Right atrium auricular region (tissue), 2 donors: Measurements from ENCODE around the gene DDN. TPM values are rescaled to one million over a fixed set of nuclear protein-coding genes. Genes with fewer than 3 reads are reported as not detected.

ENCODE experiments used
- DNase-seq: peaks from one replicate; pipeline ENCODE4 v3.0.0-alpha.2; 2019; ENCODE audit warnings: low spot score
- H3K27ac ChIP-seq, 2 donors: fragments of 200-600 bp; sonication (generic); 1 replicate in 1 of 2; 2 replicates in 1 of 2; pipeline ENCODE4 v1.5.1; 2016 to 2019
- H3K27me3 ChIP-seq, 2 donors: fragments of 200-600 bp; sonication (generic); one replicate each; pipeline versions ENCODE4 v1.5.1 to v1.6.0; 2017 to 2019
- H3K36me3 ChIP-seq: fragments of 200-600 bp; sonication (generic); one replicate; pipeline ENCODE4 v1.5.1; 2016
- H3K4me1 ChIP-seq, 2 donors: fragments of 200-600 bp; sonication (generic); one replicate each; pipeline versions ENCODE4 v1.5.1 to v1.6.0; 2017 to 2019
- H3K4me3 ChIP-seq, 2 donors: fragments of 200-600 bp; sonication (generic); 1 replicate in 1 of 2; 2 replicates in 1 of 2; pipeline ENCODE4 v1.5.1; 2017 to 2019; ENCODE audit warnings: mild to moderate bottlenecking in 1 of 2, moderate library complexity in 1 of 2
- H3K9me3 ChIP-seq, 2 donors: fragments of 200-600 bp; sonication (generic); one replicate each; pipeline ENCODE4 v1.5.1; 2019
- total RNA-seq, 2 donors: library from RNA; depleted of rRNA; stranded (reverse); fragments of >200 nt; gene quantifications; one replicate each; pipeline ENCODE4 v1.1.0, GENCODE V29; 2016
- TF ChIP-seq, protein P1 (sequence below), 2 donors: fragments of 200-600 bp; sonication (generic); IDR thresholded peaks; one replicate each; pipeline ENCODE4 v1.5.1; 2019; ENCODE audit warnings: antibody characterized with exemption in 2 of 2

Gene DDN
- total RNA-seq, 2 donors from 2014 or later: 0.44 to 0.67 TPM

DNA sequence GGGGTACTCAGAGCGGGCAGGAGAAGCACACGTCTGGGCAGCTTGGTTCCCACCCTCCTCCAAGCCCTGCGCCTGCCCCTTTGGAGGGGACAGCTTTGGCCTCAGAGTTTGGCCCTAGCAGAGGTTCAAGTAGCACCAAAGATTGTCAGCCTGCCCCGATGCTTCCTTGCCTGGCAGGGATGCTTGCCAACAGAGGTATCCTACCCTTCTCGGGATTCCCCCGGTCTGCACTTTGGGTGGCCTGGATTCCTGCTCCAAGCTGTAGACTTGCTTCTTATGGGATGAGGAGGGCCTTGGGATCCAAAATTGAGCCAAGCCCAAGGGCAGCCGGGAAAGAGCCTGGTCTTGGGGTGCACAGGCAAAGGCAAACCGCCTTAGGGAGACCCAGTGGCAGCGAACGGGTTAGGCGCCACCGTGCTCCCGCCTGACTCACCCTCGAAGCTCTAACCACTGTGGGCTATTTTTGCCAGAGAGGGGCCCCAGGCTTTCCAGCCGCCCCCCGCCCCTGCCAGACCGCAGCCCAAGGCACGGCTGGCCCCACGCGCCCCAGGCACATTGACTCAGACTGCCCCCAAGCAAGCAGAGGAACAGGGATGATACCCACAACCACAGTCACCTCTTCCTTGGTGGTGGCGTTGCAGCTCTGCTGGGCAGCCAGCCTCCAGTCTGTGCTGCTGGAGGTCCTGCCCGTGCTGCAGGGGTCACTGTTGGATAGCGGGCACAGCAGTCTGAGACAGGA lies 26.8 kb downstream of the DDN start:
- H3K4me1 ChIP-seq: peaks cover 0 to 39% of the 10 kb centered on the region in 2 donors
- peaks cover 3 to 12% of the 10 kb centered on the region in 2 donors for H3K27me3 ChIP-seq
- no peak for DNase-seq
- no peak overlapping the region for H3K27ac ChIP-seq
- no peak overlapping the region for H3K4me3 ChIP-seq
- no peaks in the 10 kb centered on the region for H3K36me3 ChIP-seq
- TF ChIP-seq, protein P1, sequence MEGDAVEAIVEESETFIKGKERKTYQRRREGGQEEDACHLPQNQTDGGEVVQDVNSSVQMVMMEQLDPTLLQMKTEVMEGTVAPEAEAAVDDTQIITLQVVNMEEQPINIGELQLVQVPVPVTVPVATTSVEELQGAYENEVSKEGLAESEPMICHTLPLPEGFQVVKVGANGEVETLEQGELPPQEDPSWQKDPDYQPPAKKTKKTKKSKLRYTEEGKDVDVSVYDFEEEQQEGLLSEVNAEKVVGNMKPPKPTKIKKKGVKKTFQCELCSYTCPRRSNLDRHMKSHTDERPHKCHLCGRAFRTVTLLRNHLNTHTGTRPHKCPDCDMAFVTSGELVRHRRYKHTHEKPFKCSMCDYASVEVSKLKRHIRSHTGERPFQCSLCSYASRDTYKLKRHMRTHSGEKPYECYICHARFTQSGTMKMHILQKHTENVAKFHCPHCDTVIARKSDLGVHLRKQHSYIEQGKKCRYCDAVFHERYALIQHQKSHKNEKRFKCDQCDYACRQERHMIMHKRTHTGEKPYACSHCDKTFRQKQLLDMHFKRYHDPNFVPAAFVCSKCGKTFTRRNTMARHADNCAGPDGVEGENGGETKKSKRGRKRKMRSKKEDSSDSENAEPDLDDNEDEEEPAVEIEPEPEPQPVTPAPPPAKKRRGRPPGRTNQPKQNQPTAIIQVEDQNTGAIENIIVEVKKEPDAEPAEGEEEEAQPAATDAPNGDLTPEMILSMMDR (IDR thresholded peaks at IDR 0.05): no peak
- no peaks in the 10 kb centered on the region for H3K9me3 ChIP-seq

DNA sequence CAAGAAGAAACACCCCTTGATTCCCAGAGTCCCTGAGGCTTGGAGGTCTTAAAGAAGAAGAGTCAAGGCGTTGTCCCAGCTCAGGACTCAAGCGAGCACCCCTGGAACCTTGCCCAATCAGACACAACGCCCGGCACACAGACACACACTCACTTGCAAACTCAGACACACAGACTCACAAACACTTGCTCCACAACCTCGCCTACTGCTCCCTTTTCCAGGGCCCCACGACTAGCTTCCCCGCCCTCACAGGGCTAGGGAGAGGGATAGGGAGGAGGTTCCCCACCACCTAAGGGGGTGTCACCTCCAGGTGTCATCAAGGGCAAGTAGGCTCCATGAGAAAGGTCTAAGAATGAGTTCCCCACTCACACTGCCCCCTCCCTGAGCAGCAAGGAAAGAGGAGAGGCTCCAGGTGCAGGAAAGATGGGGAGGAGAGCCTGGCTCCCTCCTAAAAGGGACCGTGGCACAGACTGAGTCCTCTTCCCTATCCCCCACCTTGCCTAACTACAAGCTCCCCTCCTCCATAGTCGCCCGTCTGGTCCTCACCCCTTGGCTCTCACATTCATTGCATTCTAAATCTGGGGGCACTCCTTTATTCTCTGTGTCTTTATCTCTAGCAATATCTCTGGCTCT lies 28.4 kb downstream of the DDN start:
- Histone ChIP-seq H3K9me3 (no peaks in the 10 kb centered on the region), H3K36me3 (no peaks in the 10 kb centered on the region), H3K4me1 (peaks cover 0 to 39% of the 10 kb centered on the region in 2 donors), H3K27me3 (peaks cover 3 to 12% of the 10 kb centered on the region in 2 donors), H3K27ac (no peak overlapping the region), H3K4me3 (peak overlapping the region in 1 of 2 donors; percentile 41)
- TF ChIP-seq, protein P1 (IDR thresholded peaks at IDR 0.05): no peak
- DNase-seq: no peak

DNA sequence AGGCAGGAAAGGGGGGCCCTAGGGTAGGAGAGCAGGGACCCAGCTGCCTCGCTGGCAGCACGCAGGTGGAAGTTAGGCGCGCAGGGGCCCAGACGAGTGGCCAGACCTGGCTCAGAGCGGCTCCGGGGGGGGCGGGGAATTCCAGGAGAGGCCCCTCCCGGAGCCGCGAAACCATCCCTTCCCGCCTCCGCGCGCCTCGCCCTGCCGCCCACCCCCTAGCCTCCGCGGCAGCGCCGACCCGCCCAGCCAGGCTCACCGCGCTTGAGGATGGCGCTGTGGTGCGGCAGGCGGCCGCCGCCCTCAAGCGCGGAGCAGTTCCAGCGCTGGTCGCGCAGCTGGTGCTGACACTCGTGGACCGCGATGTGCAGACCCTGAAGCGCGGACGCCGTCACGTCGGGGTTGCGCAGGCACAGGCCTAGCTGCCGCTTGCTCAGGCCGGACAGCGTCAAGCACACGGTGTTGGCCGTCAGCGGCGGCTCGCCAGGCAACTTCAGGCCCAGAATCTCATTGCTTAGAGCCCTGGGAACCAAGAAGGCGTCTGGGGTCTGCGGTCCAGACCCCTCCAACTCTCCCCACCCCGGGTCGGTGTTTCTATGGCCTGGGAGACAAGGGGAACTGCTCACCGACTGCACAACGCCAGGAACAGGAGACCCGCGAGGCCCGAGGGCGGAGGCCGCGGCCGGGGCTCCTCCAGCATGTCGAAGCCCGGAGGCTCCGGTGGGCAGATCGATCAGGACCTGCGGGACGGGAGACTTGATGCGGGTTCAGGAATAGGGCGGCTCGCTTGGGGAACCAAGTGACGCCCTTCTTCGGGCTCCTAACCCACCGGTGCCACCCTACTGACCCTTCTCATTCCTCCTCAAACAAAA lies 29.1 kb downstream of the DDN start:
- Histone ChIP-seq H3K9me3 (no peaks in the 10 kb centered on the region), H3K4me1 (peaks cover 0 to 39% of the 10 kb centered on the region in 2 donors), H3K36me3 (no peaks in the 10 kb centered on the region), H3K27ac (no peak overlapping the region), H3K27me3 (peaks cover 3 to 12% of the 10 kb centered on the region in 2 donors), H3K4me3 (peak overlapping the region in 1 of 2 donors; percentile 22)
- no peak for DNase-seq
- TF ChIP-seq, protein P1 (IDR thresholded peaks at IDR 0.05): peak in 1 of 2 donors; percentile 27

DNA sequence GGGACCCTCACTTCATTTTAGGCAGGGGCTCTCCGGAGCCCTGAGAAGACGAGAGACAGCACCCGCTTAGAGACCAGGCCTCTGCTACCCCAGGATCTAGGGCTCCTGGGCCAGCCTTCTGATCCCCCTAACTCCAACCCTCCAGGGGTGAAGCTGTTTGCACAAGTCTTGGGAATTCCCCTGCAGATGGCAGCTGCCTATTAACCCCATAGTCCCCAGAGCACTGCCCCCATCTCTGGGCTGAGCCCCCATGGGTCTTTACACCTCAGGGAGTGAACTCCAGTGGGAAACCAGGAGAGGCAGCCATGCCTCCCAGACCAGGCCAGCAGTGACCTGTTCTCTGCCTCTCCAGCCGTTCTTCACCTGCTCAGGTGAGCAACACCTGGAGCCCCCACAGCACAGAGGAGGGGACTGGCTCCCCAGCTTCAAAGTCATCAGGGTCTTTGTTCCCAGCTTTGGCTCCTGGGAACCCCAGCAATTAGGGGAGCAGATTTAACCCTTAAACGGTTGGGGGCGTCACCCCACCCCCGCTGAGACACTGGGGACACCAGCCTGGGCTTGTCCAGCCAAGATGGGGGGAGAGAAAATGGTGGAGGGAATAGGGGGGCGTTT lies 29.9 kb downstream of the DDN start:
- Histone ChIP-seq H3K4me1 (peaks cover 0 to 39% of the 10 kb centered on the region in 2 donors), H3K36me3 (no peaks in the 10 kb centered on the region), H3K27me3 (peaks cover 3 to 12% of the 10 kb centered on the region in 2 donors), H3K27ac (no peak overlapping the region), H3K4me3 (no peak overlapping the region), H3K9me3 (no peaks in the 10 kb centered on the region)
- TF ChIP-seq, protein P1 (IDR thresholded peaks at IDR 0.05): no peak
- no peak for DNase-seq

DNA sequence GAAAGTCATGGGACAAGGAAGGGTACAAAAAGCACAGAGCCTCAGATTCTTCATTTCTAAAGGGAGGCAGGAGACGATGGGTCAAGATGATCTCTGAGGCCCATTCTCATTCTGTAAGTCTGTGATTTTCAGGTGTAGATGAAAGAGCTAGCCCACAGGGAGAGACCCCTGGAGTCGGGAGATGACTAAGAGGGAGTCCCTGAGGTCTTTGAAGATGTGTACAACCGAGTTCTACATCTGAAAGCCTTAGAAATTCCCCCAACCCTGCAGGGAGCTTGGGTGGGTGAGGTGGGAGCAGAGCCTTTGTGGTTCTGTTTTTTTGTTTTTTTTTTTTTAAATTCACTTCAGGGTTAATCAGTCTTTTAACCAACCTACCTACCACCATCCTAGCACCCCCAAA lies 30.7 kb downstream of the DDN start:
- Histone ChIP-seq H3K27me3 (peaks cover 3 to 12% of the 10 kb centered on the region in 2 donors), H3K27ac (no peak overlapping the region), H3K36me3 (no peaks in the 10 kb centered on the region), H3K9me3 (no peaks in the 10 kb centered on the region), H3K4me1 (peaks cover 0 to 33% of the 10 kb centered on the region in 2 donors), H3K4me3 (no peak overlapping the region)
- DNase-seq: no peak
- TF ChIP-seq, protein P1 (IDR thresholded peaks at IDR 0.05): no peak
